ENCODE data around the gene SMCO4.
A peak's percentile ranks its signal among the peaks of the same experiment; 100 is the strongest.

SMCO4 gene

DNA sequence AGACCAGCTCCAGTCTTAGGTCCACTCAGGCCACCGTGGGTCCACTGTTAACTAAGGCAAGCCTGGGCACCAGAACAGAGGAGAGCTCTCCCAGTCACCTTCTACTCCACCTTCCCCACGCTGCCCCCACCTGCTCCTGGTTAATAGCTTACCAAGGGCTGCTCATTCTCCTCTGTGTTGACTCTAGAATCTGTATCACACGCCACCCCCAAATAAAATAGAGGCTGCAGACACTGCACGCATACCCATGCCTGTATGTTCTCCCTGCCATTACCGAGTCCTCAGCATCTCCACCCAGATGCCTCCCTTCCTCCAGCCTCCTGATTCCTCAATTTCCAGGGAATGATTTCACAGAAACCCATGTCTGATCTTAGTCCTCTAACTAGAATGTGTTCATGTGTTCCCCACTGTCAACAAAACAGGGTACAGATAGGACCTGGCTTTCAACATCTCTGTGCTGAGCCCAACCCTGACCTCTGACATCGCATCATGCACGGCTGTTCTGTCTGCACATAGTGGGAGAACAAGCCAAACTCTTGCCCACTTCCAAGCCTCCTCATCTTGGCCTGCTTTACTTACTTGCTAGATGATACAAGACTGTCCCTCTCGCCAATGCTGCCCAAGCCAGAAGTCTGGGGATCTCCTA, 49.8 kb downstream of the SMCO4 start:
- H3K27me3 Mint-ChIP-seq (ENCODE audit: low read depth): no peaks in the 10 kb centered on the region
- H3K4me1 Mint-ChIP-seq (ENCODE audit: low read depth): peaks cover 3% of the 10 kb centered on the region
- no peak overlapping the region for H3K27ac Mint-ChIP-seq
- peaks cover 16% of the 10 kb centered on the region for H3K36me3 Mint-ChIP-seq (ENCODE audit: low read depth)
- no peaks in the 10 kb centered on the region for H3K9me3 Mint-ChIP-seq
- no peak for DNase-seq (ENCODE audit: low spot score)
- no peak overlapping the region for H3K4me3 Mint-ChIP-seq

DNA sequence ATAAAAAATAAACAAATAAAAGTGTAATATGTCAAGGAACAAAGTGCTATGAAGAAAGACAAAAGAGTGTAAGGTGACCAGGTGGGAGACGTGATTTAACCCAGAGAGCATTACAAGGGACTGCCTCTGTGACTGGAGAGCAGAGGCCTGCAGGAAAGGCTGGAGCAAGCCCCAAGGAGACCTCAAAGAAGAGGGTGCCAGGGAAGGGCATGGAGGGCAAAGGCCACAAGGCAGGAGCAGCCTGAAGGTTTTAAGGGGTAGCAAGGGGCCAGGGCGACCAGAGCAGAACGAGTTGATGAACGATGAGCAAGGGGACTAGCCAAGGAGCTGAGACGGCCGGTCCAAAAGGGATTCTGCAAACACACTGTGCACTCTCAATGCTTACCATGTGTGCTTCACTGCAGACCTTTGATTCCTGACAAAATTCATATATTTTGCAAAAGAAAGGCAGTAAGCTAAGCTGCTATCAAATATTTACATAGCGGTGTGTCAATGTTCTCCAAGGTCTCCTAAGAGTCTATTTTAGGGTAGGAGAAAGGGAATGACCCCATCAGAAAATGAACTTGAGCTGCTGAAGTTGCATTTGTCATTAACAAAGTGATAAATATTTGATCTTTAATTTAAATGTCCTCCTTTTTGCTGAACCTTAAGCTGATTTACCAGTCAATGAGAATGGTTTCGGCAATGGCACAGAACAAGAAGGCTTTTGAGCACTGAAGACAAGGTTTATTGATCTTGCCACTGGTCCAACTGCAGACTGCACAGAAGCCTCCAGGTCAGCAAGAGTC, 50.5 kb downstream of the SMCO4 start:
- Mint-ChIP-seq H3K27ac (peak overlapping the region; percentile 0), H3K9me3 (no peaks in the 10 kb centered on the region), H3K4me1 (ENCODE audit: low read depth) (peaks cover 3% of the 10 kb centered on the region)

DNA sequence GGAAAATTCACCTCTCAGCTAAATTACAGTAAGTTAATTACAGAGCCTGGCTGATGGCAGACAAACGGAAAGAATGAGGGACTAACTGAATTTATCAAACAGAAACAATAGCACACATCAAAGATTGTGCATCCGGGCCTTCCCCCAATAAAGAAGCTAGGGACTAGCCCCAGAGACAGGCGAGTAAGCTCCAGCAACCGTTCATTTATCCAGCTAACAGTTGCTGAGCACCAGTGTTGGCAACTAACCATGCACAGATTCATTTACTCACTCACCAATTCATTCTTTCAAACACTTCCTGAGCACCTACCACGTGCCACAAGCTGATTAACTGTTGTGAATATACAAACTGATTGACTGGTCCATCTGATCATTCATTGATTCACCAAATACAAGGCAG, 51.2 kb downstream of the SMCO4 start:
- Mint-ChIP-seq H3K36me3 (ENCODE audit: low read depth) (peaks cover 11% of the 10 kb centered on the region), H3K4me3 (no peak overlapping the region), H3K27ac (no peak overlapping the region), H3K4me1 (ENCODE audit: low read depth) (peaks cover 3% of the 10 kb centered on the region), H3K9me3 (no peaks in the 10 kb centered on the region), H3K27me3 (ENCODE audit: low read depth) (no peaks in the 10 kb centered on the region)
- no peak for DNase-seq (ENCODE audit: low spot score)

More for the DNA sequence above, 50.5 kb downstream of the SMCO4 start:
- Mint-ChIP-seq H3K4me3 (no peak overlapping the region), H3K27me3 (ENCODE audit: low read depth) (no peaks in the 10 kb centered on the region), H3K36me3 (ENCODE audit: low read depth) (peaks cover 16% of the 10 kb centered on the region)
- no peak for DNase-seq (ENCODE audit: low spot score)

DNA sequence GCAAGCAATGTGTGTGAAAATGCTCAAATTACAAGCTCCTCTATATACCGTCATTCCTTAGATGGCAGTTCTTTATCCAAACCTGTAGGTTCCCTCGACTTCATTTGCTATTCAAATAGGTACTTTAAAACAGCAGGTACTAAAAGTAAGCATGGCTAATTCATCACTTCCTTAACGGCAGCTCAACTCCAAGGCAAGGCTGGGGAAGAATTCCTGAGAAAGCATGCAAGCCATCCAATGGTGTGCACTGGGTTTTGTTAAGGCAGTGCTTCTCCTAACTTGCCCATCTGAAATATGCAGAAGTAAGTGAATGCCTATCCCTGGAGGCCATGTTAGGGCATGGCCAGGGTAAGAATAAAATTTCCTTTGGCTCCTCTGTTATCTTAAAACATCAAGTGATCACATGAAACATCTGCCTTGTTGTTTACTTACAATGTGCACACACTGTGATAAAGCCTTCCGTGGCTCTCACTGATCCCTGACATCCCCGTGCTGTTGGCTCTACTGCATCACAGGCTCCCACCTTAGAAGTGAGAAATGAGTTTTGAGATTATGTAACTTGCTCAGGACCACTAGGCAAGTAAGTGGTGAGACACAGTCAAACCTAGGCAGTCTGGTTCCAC, 52.1 kb downstream of the SMCO4 start:
- Mint-ChIP-seq H3K27me3 (ENCODE audit: low read depth) (no peaks in the 10 kb centered on the region), H3K27ac (no peak overlapping the region)

GRCh38 chr11:93489841-93490240, 53.4 kb downstream of the SMCO4 start:
- H3K27ac Mint-ChIP-seq: no peak overlapping the region
- H3K4me1 Mint-ChIP-seq (ENCODE audit: low read depth): peaks cover 3% of the 10 kb centered on the region

More for the DNA sequence above, 52.1 kb downstream of the SMCO4 start:
- Mint-ChIP-seq H3K4me3 (no peak overlapping the region), H3K36me3 (ENCODE audit: low read depth) (peaks cover 8% of the 10 kb centered on the region), H3K9me3 (no peaks in the 10 kb centered on the region), H3K4me1 (ENCODE audit: low read depth) (peaks cover 3% of the 10 kb centered on the region)
- no peak for DNase-seq (ENCODE audit: low spot score)

DNA sequence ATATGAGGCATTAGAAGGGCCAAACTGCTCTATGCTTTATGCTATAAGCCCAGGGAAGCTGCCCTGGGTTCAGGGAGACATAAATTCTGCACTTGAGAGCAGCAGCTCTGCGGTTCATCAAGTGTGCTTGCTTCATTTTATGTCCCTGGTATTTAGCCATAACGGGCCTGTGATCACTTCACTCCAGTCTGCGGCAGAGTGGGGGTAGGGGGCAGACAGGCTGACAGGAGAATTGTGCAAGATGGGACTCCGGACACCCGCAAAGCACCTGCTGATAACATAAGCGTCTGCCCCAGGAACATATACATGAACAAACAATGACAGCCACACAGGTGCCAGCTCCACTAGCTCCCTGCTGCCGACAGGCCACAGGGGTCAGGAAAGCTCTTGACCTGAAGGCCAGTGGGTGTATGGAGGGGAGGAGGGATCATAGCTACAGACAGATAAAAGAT, 56.1 kb downstream of the SMCO4 start:
- no peaks in the 10 kb centered on the region for H3K9me3 Mint-ChIP-seq
- H3K27me3 Mint-ChIP-seq (ENCODE audit: low read depth): no peaks in the 10 kb centered on the region
- no peaks in the 10 kb centered on the region for H3K36me3 Mint-ChIP-seq (ENCODE audit: low read depth)
- H3K27ac Mint-ChIP-seq: no peak overlapping the region
- no peak for DNase-seq (ENCODE audit: low spot score)
- H3K4me3 Mint-ChIP-seq: no peak overlapping the region
- H3K4me1 Mint-ChIP-seq (ENCODE audit: low read depth): no peaks in the 10 kb centered on the region

More at GRCh38 chr11:93489841-93490240, 53.4 kb downstream of the SMCO4 start:
- H3K9me3 Mint-ChIP-seq: no peaks in the 10 kb centered on the region
- no peak overlapping the region for H3K4me3 Mint-ChIP-seq
- H3K27me3 Mint-ChIP-seq (ENCODE audit: low read depth): no peaks in the 10 kb centered on the region
- H3K36me3 Mint-ChIP-seq (ENCODE audit: low read depth): no peaks in the 10 kb centered on the region
- DNase-seq (ENCODE audit: low spot score): no peak

DNA sequence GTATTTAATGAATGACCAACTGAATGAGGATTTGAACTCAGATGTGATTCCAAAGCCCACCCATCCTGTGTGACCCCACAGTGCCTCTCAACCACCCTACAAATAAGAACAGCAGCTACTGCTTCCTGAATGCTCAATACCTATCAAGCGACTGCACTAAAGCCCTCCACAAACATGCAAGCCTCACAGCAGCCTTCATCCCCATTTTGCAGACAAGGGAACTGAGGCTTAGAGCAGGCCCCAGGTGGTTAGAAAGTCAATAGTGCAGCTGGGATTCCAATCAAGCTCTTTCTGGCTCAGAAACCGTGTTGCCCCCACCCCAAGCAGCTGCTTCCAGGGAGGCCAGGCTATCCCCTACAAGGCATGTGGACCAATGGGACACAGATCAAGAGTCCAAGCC, 57.2 kb downstream of the SMCO4 start:
- H3K4me1 Mint-ChIP-seq (ENCODE audit: low read depth): no peaks in the 10 kb centered on the region

DNA sequence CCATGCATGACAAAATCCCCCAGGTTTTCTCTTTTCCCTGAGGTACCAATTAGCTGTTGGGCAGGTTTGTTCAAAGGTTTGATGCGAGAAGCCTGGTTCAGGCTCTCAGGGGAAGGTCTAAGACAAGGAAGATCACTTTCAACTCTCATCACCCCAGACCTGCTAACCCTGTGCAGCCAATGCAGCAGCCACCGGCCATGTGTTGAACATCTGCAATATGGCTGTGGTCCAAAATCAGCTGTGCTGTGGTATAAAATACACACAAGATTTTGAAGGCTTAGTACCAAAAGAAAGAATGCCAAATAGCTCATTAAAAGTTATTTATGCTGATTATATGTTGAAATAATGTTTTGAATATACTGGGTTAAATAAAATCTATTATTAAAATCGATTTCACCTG, 58.5 kb downstream of the SMCO4 start:
- H3K4me1 Mint-ChIP-seq (ENCODE audit: low read depth): no peaks in the 10 kb centered on the region
- no peaks in the 10 kb centered on the region for H3K27me3 Mint-ChIP-seq (ENCODE audit: low read depth)
- H3K4me3 Mint-ChIP-seq: no peak overlapping the region
- H3K36me3 Mint-ChIP-seq (ENCODE audit: low read depth): no peaks in the 10 kb centered on the region
- DNase-seq (ENCODE audit: low spot score): no peak
- H3K27ac Mint-ChIP-seq: no peak overlapping the region
- H3K9me3 Mint-ChIP-seq: no peaks in the 10 kb centered on the region

More for the DNA sequence above, 57.2 kb downstream of the SMCO4 start:
- no peak overlapping the region for H3K27ac Mint-ChIP-seq
- H3K27me3 Mint-ChIP-seq (ENCODE audit: low read depth): no peaks in the 10 kb centered on the region
- no peak overlapping the region for H3K4me3 Mint-ChIP-seq
- no peak for DNase-seq (ENCODE audit: low spot score)
- no peaks in the 10 kb centered on the region for H3K9me3 Mint-ChIP-seq
- no peaks in the 10 kb centered on the region for H3K36me3 Mint-ChIP-seq (ENCODE audit: low read depth)

GRCh38 chr11:93482556-93482955, 60.6 kb downstream of the SMCO4 start:
- peaks cover 4% of the 10 kb centered on the region for H3K36me3 Mint-ChIP-seq (ENCODE audit: low read depth)
- H3K4me3 Mint-ChIP-seq: no peak overlapping the region
- no peak overlapping the region for H3K27ac Mint-ChIP-seq
- DNase-seq (ENCODE audit: low spot score): no peak
- no peaks in the 10 kb centered on the region for H3K4me1 Mint-ChIP-seq (ENCODE audit: low read depth)
- H3K9me3 Mint-ChIP-seq: no peaks in the 10 kb centered on the region
- H3K27me3 Mint-ChIP-seq (ENCODE audit: low read depth): no peaks in the 10 kb centered on the region

DNA sequence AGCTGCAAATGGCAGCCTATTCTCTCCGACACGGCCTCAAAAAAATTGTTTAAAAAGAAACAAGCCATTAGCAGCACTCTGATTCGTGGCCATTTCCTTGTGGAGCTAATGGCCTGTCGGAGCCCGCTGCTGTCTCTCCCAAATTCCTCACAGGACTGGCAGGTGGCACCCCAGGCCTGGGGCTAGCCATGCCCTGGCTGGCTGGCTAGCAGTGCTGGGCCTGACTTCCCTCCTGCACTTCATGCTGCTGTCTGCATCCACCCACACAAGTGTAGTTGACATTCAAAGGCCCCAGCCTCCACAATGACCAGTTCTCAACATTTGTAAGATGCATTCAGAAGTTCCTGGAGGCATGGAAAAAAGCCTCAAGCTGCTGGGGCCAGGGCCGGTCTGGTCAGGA, 61.5 kb downstream of the SMCO4 start:
- DNase-seq (ENCODE audit: low spot score): no peak
- H3K27ac Mint-ChIP-seq: no peak overlapping the region
- H3K4me3 Mint-ChIP-seq: no peak overlapping the region
- peaks cover 4% of the 10 kb centered on the region for H3K36me3 Mint-ChIP-seq (ENCODE audit: low read depth)
- no peaks in the 10 kb centered on the region for H3K4me1 Mint-ChIP-seq (ENCODE audit: low read depth)
- H3K9me3 Mint-ChIP-seq: no peaks in the 10 kb centered on the region
- no peaks in the 10 kb centered on the region for H3K27me3 Mint-ChIP-seq (ENCODE audit: low read depth)

DNA sequence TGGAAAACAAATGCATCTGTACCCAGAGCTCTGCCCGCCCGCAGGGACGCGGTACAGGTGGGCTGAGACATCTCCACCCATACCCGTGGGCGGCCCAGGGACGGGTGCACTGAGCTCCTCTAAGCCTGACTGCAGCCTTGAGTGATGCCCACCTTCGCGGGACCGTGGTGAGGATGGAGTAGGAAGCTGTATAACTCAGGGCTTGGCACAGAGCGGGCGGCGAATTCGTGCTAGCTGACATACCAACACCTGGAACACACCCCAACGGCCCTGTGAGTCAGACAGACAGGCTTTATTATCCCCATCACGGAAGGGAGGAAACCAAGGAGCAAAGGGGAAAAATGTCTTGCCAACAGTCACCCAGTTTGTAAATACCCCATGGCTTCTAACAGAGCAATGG, 61.9 kb downstream of the SMCO4 start:
- Mint-ChIP-seq H3K27ac (no peak overlapping the region), H3K9me3 (no peaks in the 10 kb centered on the region), H3K4me1 (ENCODE audit: low read depth) (no peaks in the 10 kb centered on the region), H3K4me3 (no peak overlapping the region), H3K36me3 (ENCODE audit: low read depth) (peaks cover 4% of the 10 kb centered on the region), H3K27me3 (ENCODE audit: low read depth) (no peaks in the 10 kb centered on the region)
- no peak for DNase-seq (ENCODE audit: low spot score)

DNA sequence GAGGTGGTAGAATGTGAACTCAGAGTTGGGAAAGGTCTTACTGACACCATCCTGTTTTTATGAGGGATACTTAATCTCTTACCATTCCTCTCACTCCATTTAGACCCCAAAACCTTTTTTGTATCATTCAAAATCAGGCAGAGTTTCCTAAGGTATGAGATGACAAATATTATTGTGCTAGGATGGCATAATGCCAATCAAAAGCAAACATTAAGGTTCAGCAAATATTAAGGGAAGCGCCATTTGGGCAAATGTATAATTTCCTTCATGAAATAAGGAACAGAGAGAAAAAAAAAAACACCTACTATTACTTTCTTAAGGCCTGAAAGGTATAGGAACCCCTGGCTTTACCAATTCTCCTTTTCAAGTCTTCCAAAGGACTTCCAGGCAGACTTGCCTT, 62.4 kb downstream of the SMCO4 start:
- no peaks in the 10 kb centered on the region for H3K4me1 Mint-ChIP-seq (ENCODE audit: low read depth)
- no peak for DNase-seq (ENCODE audit: low spot score)
- no peaks in the 10 kb centered on the region for H3K9me3 Mint-ChIP-seq
- H3K36me3 Mint-ChIP-seq (ENCODE audit: low read depth): peaks cover 5% of the 10 kb centered on the region
- no peak overlapping the region for H3K4me3 Mint-ChIP-seq
- no peak overlapping the region for H3K27ac Mint-ChIP-seq
- H3K27me3 Mint-ChIP-seq (ENCODE audit: low read depth): no peaks in the 10 kb centered on the region

DNA sequence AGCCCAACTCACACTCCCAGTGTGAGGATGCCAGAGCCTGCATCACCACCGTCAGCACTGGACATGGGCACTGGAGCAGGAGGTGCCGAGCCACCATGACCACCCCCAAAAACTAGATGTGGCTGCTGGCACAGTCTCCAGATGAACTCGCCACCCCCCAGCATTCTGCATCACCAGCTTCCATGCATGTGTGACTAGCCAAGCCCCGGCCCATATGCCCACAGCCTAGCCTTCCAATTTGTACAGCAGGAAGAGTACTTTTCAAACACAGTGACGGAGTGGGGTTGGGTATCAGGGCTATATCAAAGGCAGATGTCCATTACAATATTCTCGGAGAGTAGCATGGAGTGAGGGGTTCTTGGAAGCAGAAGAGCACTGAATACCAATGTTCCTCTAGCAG, 62.9 kb downstream of the SMCO4 start:
- no peak for DNase-seq (ENCODE audit: low spot score)
- Mint-ChIP-seq H3K4me1 (ENCODE audit: low read depth) (no peaks in the 10 kb centered on the region), H3K36me3 (ENCODE audit: low read depth) (peaks cover 5% of the 10 kb centered on the region), H3K9me3 (no peaks in the 10 kb centered on the region), H3K27me3 (ENCODE audit: low read depth) (no peaks in the 10 kb centered on the region), H3K4me3 (no peak overlapping the region), H3K27ac (no peak overlapping the region)

DNA sequence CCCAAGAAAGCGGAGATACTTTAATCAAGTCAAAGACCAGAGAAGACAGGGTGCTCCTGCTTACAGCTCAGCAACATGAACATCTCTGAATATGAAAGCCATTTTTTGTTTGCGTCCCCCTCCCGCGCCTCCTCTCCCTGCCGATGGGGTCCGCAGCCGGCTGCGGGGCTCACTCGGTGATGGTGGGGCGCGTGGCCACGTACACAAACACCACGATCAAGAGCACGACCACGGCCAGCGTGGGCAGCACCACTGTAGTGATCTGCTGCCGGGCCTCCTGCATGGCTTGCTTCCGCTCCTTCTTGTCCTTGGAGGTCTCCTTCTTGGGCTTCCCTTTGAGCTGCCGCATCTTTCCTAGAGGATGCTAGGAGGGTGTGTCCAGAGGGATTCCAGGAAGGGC, 64.3 kb downstream of the SMCO4 start:
- no peak for DNase-seq (ENCODE audit: low spot score)
- no peaks in the 10 kb centered on the region for H3K4me1 Mint-ChIP-seq (ENCODE audit: low read depth)
- H3K27ac Mint-ChIP-seq: no peak overlapping the region
- H3K36me3 Mint-ChIP-seq (ENCODE audit: low read depth): peaks cover 5% of the 10 kb centered on the region
- H3K9me3 Mint-ChIP-seq: no peaks in the 10 kb centered on the region
- H3K27me3 Mint-ChIP-seq (ENCODE audit: low read depth): no peaks in the 10 kb centered on the region
- H3K4me3 Mint-ChIP-seq: no peak overlapping the region

Measured in T-helper 2 cell treated with Interferon-gamma antibody and Interleukin-4, amounts not matched to agents 5 μg/mL and 100 μg/mL, for 36 hours (primary cell).